GM18951 (cell line): ENCODE measurements around the gene ARF4.

ENCODE experiments used
- POLR2A ChIP-seq: IDR thresholded peaks from 4 replicates; pipeline ENCODE4 v1.6.1; 2011; ENCODE audit warnings: mild to moderate bottlenecking; ENCODE audit not compliant: insufficient read length, insufficient read depth; ENCODE audit errors: extremely low read depth
- in situ Hi-C: fragments of 300-500 bp; cut with MboI; formaldehyde crosslinking; loops from one replicate; pipeline ENCODE4 v1.12.0; 2022; ENCODE audit warnings: low sequenced_read_pairs, mixed read lengths, inconsistent platforms; ENCODE audit not compliant: unreplicated experiment

Gene ARF4

DNA sequence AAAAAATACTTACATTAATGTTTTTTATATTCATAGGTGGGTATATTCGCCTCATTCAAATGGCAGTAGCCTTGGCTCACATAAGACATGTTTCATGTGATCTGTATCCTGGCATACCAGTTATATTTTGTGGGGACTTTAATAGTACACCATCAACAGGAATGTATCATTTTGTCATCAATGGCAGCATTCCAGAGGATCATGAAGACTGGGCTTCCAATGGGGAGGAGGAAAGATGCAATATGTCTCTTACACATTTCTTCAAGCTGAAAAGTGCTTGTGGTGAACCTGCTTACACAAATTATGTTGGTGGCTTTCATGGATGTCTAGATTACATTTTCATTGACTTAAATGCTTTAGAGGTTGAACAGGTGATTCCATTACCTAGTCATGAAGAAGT lies 37.6 kb downstream of the ARF4 start:
- TF ChIP-seq POLR2A: no peak
- in situ Hi-C loops: no loop called here

DNA sequence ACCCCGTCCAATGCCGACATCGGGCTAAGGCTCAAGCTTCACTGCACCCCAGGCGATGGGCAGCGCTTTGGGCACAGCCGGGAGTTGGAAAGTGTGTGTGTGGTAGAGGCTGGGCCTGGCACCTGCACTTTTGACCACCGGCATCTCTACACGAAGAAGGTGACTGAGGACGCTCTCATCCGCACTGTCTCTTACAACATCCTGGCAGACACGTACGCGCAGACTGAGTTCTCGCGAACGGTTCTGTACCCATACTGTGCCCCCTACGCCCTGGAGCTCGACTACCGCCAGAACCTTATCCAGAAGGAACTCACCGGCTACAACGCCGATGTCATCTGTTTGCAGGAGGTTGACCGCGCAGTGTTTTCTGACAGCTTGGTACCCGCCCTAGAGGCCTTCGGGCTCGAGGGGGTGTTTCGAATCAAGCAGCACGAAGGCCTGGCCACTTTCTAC lies 40.0 kb downstream of the ARF4 start:
- in situ Hi-C loops: no loop called here
- TF ChIP-seq POLR2A: no peak

DNA sequence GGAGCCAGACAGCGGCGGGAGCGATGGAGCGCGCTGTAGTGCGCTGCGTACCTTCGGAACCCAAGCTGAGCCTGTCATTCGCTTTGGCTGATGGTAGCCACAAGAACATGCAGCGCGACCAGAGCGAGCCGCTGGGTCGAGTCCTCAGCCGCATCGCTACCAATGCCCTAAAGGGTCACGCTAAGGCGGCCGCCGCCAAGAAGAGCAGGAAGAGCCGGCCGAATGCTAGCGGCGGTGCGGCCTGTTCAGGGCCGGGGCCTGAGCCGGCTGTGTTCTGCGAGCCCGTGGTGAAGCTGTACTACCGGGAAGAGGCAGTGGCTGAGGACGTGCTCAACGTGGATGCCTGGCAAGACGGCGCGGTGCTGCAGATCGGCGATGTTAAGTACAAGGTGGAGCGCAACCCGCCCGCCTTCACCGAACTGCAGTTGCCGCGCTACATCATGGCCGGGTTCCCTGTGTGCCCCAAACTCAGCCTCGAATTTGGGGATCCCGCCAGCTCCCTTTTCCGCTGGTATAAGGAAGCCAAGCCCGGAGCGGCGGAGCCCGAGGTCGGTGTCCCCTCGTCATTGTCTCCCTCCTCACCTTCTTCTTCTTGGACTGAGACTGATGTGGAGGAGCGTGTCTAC lies 40.6 kb downstream of the ARF4 start:
- in situ Hi-C loops: no loop called here
- TF ChIP-seq POLR2A: no peak

DNA sequence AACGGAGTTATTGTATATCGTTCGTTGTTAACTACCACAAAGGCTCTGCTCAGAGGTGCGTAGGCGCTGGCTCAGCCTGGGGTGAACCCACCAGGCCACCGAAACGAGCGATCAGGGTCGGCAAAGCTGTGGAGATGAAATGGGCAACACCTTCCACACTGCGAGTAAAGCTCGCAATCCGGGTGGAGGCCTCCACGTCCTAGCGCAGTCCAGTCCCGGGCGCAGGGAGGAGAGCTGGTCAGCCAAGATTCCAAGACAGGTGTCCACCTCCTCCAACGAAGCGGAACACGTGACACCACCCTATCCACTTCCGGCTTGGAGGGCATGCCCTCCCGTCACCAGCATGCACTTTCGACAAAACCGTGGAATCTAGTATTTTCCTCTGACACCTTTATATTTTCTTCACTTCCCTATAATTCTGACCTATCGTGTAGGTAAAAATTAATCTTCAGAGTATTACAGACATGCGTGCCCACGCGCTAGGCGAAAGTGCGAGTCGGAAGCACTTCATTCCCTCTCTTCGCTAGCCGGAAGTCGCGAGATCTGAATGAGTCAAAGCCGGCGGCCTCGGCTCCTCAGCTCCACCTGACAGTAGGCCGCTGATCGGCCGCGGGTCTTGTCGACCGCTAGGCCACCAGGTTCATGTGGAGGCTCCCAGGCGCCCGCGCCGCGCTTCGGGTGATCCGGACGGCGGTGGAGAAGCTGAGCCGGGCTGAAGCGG lies 41.2 kb downstream of the ARF4 start, which contains the start of gene PDE12:
PDE12 (plus strand) TSS at position 537 of the 721 bp plus-strand sequence; CDS start at position 643, 106 bp downstream.
- peak; percentile 91 for TF ChIP-seq POLR2A
- in situ Hi-C loops: no loop called here

DNA sequence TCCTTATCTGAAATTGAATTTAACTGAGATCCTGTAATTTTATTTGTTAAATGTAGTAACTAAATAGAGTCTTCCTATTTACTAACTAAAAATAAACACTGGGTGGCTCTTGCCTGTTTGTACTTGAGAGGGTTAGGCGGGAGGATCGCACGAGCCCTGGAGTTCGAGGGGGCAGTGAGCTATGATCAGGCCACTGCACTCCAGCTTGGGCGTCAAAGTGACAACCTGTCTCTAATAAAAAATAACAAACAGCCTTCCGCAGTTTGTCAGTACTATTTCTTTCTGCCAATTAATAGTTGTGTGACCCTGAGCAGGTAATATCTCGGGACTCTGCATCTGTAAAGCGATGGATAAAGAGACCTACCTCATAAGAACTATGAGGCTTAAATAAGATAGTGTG lies 41.8 kb downstream of the ARF4 start:
- in situ Hi-C loops: no loop called here
- TF ChIP-seq POLR2A: no peak

DNA sequence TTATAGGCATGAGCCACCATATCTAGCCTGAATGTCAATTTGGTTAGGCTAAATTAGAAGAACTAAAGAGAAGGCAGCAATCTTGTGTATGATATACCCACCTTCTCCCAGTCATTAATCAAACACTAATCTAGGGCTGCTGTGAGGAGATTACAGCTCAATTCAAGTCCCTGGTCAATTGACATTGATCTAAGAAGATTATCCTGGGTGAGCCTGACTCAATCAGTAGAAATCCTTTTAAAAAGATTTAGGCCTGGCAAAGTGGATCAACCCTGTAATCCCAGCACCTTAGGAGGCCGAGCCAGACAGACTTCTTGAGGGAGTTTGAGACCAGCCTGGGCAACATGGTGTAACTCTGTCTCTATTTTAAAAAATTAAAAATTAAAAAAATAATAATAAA lies 50.5 kb downstream of the ARF4 start:
- in situ Hi-C loops: no loop called here
- no peak for TF ChIP-seq POLR2A

DNA sequence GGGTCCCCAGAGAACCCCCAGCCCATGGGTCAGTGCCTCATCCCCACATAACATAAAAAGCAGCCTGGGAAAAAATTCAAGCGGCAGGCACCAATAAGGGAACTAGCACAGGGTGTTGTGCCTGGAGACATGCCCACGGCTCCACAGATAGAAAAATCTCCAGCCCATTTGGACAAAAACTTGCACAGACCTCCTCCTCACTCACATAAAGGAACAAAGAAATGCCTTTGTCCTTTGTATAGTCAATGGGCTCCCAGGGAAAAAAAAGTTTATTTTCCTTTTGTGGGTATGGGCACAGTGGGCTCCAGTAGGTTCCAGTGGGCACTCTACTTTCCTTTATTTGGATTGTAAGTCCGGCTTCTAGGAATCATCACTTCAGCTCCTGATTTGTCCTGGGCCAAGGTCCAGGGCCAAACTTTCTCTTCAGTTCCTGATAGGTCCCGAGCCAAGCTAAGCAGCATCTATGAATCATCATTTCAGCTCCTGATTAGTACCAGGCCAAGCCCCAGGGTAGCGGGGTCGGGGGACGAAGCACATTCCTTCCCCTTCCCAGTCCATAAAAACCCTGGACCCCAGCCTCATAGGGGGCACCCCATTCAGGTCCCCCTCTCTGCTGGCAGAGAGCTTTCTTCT lies 51.4 kb downstream of the ARF4 start:
- in situ Hi-C loops: no loop called here
- TF ChIP-seq POLR2A: no peak

DNA sequence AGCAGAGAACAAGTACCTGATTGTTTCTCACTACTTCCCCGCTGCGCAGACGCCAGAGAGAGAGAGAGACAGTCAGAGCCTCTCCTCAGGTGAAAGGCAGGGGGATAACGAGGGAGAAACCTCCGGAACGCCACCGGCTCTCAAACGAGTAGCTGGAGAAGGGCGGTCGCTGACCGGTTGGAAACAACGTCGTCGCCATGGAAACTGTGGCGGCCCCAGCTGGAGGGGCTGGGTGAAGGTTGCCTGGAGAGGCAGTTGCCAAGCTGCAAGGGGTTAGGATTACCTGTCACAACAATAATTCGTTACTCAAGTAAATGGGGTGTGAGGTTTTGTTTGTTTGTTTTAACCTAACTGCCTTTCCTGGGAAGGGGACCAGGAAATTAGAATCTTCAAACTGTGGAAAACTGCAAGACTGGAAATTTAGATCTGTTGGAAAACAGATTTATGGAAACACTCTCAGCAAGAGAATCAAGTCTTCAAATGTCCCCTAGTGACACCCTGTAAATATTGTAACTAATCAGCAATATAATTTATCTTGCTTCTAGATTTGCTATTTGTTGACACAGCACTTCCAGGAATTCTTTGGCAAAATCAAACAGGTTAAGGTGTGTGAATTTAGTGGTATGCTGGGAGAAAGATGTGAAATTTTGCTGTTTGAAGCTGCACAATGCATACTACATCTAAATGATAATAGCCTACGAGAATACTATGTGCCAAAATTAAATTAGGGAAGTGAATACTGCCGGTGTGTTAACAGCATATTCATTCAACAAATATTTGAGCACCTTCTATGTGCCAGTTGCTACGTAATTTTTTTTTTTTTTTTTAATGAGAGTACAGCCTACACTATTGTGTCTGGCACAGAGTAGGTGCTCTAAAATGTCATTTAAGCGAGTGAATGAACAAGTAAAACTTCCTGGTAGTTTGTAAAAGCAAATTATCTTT lies 52.7 kb downstream of the ARF4 start, which contains the start of gene DNAH12:
DNAH12 (minus strand) TSS at position 164 of the 945 bp plus-strand sequence. CDS start 1,474 bp downstream, outside the sequence.
- in situ Hi-C loops: no loop called here
- TF ChIP-seq POLR2A: no peak

DNA sequence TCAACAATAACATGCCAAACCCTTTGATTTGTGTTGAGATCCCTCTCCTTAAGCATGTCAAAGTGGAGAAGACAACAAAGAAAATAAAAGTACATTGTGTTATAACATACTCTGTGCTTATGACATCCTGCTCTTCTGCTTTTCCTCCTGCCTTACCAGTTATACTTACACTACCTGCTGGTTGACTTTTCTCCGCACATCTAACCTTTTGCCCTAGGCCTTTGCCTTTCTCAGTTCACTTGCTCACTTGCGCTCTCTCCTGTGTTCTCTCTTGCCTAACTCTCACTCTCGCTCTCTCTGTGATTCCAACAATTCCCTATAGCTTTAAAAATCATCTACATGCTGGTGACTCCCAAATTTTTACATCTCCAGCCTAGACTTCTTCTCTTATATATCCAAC lies 58.7 kb downstream of the ARF4 start:
- no peak for TF ChIP-seq POLR2A
- in situ Hi-C loops: no loop called here

DNA sequence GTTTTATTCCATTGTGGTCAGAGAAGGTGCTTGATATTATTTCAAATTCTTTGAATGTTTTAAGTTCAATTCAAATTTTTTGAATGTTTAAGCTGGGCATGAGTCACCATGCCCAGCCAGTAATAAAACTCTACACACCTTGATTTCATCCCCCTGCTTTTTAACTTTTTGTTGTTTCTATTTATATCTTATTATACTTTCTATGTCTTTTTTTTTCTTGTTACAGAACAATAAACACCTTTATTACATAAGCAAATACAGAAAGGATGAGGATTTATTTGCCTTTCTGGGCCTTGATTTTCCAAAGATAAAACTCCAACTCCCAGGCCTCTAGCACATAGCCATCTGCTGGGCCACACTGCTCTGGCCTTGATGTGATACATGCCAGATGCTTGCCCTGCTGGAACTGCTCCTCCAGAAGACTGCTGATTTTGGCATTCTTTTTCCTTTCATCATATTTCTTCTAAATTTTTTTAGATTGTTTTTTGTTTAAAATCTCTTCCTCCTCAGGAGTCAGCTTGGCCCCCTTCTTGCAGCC lies 67.0 kb downstream of the ARF4 start:
- in situ Hi-C loops: no loop called here
- TF ChIP-seq POLR2A: no peak
